Mucosa of stomach (tissue), 1 donor: ENCODE results near the gene OTC.

Experiments
- H3K27me3 ChIP-seq: one replicate; pipeline ENCODE4 v1.7.0; 2013; ENCODE audit warnings: mild to moderate bottlenecking, low read length; ENCODE audit not compliant: control insufficient read depth, insufficient read depth
- H3K36me3 ChIP-seq: one replicate; pipeline ENCODE4 v1.7.0; 2013; ENCODE audit warnings: low read length; ENCODE audit not compliant: control insufficient read depth, insufficient read depth
- H3K4me1 ChIP-seq: one replicate; pipeline ENCODE4 v1.7.0; 2013; ENCODE audit warnings: mild to moderate bottlenecking, low read length; ENCODE audit not compliant: control insufficient read depth, insufficient read depth
- H3K4me3 ChIP-seq: one replicate; pipeline ENCODE4 v1.7.0; 2013; ENCODE audit warnings: low read length
- H3K9ac ChIP-seq: one replicate; pipeline ENCODE4 v1.7.0; 2013; ENCODE audit warnings: mild to moderate bottlenecking, low read length, moderate library complexity
- H3K9me3 ChIP-seq: one replicate; pipeline ENCODE4 v1.7.0; 2013; ENCODE audit warnings: mild to moderate bottlenecking, low read length, moderate library complexity; ENCODE audit not compliant: control insufficient read depth
- donor health status: Pancreatic carcinoma.

OTC gene

DNA sequence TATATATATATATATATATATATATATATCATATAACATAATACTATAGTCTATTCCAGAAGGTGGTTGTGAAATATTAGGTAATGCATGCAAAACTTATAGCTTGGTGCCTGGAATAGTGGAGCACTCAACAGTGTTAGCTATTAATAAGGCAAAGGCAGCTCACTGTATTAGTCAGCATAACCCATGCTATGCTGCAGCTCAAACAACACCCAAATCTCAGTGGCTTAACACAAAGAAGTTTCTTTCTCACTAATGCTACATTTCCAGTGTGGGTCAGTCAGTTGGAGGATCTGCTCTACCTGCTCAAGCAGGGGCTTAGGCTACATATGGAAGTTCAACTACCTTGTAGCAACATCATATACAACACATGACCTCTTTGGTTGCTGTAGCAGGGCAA, 19.9 kb upstream of the OTC start:
- Histone ChIP-seq H3K9me3 (no peaks in the 10 kb centered on the region), H3K36me3 (no peaks in the 10 kb centered on the region), H3K4me3 (no peak overlapping the region), H3K4me1 (peaks cover 15% of the 10 kb centered on the region), H3K9ac (no peak overlapping the region), H3K27me3 (no peaks in the 10 kb centered on the region)

DNA sequence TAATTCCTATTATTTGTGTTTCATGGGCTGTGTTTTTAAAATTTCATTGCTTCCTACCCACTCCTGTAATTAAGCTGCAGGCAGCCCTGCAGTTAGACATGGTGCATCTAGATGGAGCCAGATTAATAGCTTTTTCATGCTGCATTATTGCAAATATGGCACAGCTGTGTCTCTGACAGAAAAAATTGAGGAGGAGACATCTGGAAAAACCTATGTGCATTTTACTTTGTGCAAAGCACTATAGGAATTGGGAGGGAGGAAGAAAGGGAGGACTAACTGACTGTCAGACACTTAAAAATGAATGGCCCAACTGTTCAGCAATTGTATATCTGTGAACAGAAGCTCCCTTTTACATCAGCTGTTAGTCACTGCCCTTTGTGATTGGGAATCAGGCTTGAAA, 17.0 kb upstream of the OTC start:
- H3K36me3 ChIP-seq: no peaks in the 10 kb centered on the region
- H3K9ac ChIP-seq: no peak overlapping the region
- H3K27me3 ChIP-seq: no peaks in the 10 kb centered on the region
- peaks cover 9% of the 10 kb centered on the region for H3K4me1 ChIP-seq
- H3K4me3 ChIP-seq: no peak overlapping the region
- H3K9me3 ChIP-seq: no peaks in the 10 kb centered on the region

GRCh38 chrX:38336538-38337240, 15.7 kb upstream of the OTC start:
- peaks cover 9% of the 10 kb centered on the region for H3K4me1 ChIP-seq
- H3K9me3 ChIP-seq: no peaks in the 10 kb centered on the region
- no peak overlapping the region for H3K4me3 ChIP-seq
- H3K36me3 ChIP-seq: no peaks in the 10 kb centered on the region
- no peaks in the 10 kb centered on the region for H3K27me3 ChIP-seq
- H3K9ac ChIP-seq: no peak overlapping the region

- peaks cover 12% of the 10 kb centered on the region for H3K4me1 ChIP-seq
Observed at GRCh38 chrX:38341442-38341841, 11.0 kb upstream of the OTC start.

GRCh38 chrX:38342853-38343778, 9.3 kb upstream of the OTC start:
- H3K9ac ChIP-seq: no peak overlapping the region
- no peaks in the 10 kb centered on the region for H3K27me3 ChIP-seq
- H3K4me1 ChIP-seq: peaks cover 12% of the 10 kb centered on the region
- H3K4me3 ChIP-seq: no peak overlapping the region
- no peaks in the 10 kb centered on the region for H3K9me3 ChIP-seq
- H3K36me3 ChIP-seq: no peaks in the 10 kb centered on the region

More at GRCh38 chrX:38341442-38341841, 11.0 kb upstream of the OTC start:
- Histone ChIP-seq H3K4me3 (no peak overlapping the region), H3K9ac (no peak overlapping the region), H3K27me3 (no peaks in the 10 kb centered on the region), H3K9me3 (no peaks in the 10 kb centered on the region), H3K36me3 (no peaks in the 10 kb centered on the region)

GRCh38 chrX:38346150-38346549, 6.3 kb upstream of the OTC start:
- H3K9ac ChIP-seq: no peak overlapping the region
- H3K9me3 ChIP-seq: no peaks in the 10 kb centered on the region
- H3K4me1 ChIP-seq: peaks cover 12% of the 10 kb centered on the region
- no peak overlapping the region for H3K4me3 ChIP-seq
- H3K36me3 ChIP-seq: no peaks in the 10 kb centered on the region
- no peaks in the 10 kb centered on the region for H3K27me3 ChIP-seq

GRCh38 chrX:38347136-38347535, 5.3 kb upstream of the OTC start:
- H3K36me3 ChIP-seq: no peaks in the 10 kb centered on the region
- H3K9ac ChIP-seq: no peak overlapping the region
- H3K27me3 ChIP-seq: no peaks in the 10 kb centered on the region

DNA sequence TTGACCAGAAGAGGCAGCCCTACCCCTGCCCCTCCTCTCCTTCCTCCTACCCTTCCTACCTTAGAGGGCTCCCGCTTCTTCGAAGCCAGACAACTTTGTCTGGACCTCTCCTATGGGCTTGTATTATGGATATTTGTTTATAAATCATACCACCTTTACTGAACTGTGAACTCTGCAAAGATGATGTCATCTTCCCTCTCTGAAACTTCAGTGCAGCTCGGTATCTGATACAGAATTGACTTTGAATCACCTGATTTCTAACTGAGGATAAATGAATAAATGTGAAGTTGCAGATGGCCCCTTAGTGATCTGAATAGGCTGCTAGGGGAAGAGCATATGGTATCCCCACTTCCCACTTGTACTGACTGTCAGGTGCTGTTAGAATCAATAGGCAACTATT, 1.1 kb upstream of the OTC start:
- no peaks in the 10 kb centered on the region for H3K9me3 ChIP-seq
- no peaks in the 10 kb centered on the region for H3K36me3 ChIP-seq
- no peak overlapping the region for H3K9ac ChIP-seq
- H3K4me1 ChIP-seq: peaks cover 5% of the 10 kb centered on the region
- H3K27me3 ChIP-seq: no peaks in the 10 kb centered on the region
- H3K4me3 ChIP-seq: no peak overlapping the region

More at GRCh38 chrX:38347136-38347535, 5.3 kb upstream of the OTC start:
- no peak overlapping the region for H3K4me3 ChIP-seq
- H3K9me3 ChIP-seq: no peaks in the 10 kb centered on the region
- peaks cover 17% of the 10 kb centered on the region for H3K4me1 ChIP-seq

DNA sequence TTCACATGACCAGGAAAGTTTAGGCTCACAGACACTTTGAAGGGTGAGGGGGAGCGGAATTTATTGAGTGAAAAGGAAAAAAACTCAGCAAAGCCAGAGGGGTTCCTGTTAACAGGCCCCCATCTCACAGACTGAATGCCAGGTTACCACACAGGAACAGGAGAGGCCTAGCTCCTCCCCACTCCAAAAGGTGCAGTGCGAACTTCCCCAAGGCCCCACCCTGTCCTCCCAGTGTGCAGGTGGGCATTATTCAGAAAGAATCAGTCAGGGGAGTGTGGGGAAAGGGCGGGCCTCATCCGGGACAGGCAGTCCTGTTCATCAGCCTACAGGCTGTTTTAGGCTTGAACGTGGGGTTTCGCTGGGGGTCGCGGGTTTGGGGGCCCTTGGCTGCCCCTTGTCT, 4.0 kb downstream of the OTC start:
- no peaks in the 10 kb centered on the region for H3K9me3 ChIP-seq
- H3K36me3 ChIP-seq: no peaks in the 10 kb centered on the region
- H3K4me3 ChIP-seq: no peak overlapping the region
- H3K4me1 ChIP-seq: peaks cover 14% of the 10 kb centered on the region
- H3K27me3 ChIP-seq: no peaks in the 10 kb centered on the region
- H3K9ac ChIP-seq: no peak overlapping the region

DNA sequence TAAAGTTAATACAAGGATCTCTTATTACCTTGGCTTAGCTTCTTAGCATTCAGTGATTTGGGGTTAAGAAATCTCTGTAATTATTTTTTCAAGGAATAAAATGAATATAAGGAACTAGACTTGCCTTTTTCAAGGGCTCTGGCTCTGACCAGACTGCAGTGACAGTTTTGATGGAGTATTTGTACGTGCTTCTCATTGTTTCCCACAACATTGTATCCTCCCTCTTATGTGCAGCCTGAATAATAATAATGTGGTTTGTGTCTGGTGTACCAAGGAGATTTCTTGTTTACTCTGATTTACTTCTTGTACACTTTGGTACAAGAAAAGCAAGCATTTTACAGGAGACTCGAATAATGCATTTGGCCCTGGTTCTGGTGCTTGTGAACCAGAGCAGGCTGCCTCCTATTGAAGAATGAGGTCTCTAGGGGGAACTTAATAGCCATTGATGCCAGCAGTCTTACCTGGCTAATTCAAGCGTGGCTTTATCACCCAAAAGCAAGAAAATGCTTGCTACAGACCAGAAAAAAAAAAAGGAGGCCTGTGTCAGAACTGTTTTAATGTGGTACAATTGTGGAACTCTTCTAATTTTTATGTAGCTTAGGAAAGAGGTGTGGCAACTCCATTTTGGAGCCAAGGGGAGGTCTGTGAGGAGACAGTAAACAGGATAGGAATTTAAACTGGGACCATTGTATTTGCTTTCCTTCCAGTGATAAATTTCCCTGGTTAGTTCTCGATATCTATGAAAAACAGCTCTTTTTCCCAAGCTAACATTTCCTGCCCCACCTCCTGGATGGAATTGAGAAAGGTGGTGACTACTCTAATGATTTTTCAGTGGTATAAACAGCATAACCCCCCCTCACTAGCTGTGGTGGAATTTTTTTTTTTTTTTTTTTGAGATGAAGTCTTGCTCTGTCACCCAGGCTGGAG, 5.6 kb downstream of the OTC start:
- no peaks in the 10 kb centered on the region for H3K9me3 ChIP-seq
- H3K36me3 ChIP-seq: no peaks in the 10 kb centered on the region
- H3K27me3 ChIP-seq: no peaks in the 10 kb centered on the region
- H3K4me3 ChIP-seq: no peak overlapping the region
- H3K9ac ChIP-seq: no peak overlapping the region
- H3K4me1 ChIP-seq: peaks cover 12% of the 10 kb centered on the region

GRCh38 chrX:38363046-38363445, 10.6 kb downstream of the OTC start:
- Histone ChIP-seq H3K36me3 (no peaks in the 10 kb centered on the region), H3K9me3 (no peaks in the 10 kb centered on the region), H3K27me3 (no peaks in the 10 kb centered on the region), H3K9ac (no peak overlapping the region), H3K4me3 (no peak overlapping the region), H3K4me1 (peaks cover 1% of the 10 kb centered on the region)
